ENCODE measurements around the gene FAM186B.

FAM186B gene

DNA sequence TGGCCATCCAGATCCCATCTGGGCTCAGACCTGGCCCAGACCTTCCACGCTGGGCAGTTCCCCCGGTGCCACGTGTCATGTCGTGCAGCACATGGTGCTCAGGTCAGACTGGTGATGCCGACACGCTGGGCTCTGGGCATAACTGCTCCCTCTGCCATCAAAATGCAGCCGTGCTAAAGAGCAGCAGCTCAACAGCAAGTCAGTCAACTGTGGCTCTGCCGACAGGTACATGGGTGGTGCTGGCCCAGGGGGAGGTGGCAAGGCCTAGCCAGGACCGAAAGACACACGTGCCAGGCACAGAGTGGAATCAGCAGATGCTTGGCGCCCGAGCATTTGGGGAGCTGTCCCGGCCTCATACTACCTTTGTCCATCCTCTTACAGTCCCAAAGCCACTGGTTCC, 39.1 kb downstream of the FAM186B start:
- DNase-seq: no peak

DNA sequence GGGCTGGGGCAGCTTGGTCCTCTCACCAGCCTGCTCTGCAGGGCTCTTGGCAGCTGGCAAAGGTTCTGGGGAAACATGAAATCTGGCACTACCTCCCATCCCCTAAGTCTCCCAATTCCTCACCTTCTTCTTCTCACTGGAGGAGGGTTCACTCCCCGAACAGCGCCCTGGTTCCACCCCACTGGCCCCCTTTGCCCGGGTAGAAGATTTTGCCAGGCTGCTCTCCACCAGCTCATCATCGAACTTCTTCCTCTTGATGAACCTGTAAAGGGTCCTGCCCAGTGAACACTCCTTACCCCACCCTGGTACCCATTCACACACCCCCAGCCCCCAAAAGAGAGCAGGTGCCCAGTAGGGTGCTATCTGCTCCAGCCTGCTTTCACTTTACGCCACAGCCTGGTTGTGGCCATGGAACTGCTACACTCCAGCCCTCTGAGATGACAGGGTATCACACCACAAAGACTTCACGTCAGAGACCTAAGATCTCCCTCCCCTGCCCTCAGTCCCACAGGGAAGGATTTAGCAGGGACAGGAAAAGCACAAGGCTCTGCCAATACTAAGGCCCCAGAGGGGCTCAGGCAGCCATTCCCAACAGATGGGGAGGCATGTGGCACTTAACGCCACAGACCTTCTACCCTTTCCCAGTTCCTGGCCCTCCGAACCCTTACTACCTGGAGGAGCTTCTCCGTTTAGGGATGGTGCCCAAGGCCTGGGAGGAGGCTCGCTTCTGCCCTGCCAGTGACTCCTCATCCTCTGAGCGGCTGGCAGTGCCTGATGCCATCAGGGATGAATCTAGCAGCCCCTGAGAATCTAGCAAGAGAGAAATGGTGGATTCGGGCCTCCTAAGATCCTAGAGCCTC, 39.8 kb downstream of the FAM186B start:
- no peak for DNase-seq

DNA sequence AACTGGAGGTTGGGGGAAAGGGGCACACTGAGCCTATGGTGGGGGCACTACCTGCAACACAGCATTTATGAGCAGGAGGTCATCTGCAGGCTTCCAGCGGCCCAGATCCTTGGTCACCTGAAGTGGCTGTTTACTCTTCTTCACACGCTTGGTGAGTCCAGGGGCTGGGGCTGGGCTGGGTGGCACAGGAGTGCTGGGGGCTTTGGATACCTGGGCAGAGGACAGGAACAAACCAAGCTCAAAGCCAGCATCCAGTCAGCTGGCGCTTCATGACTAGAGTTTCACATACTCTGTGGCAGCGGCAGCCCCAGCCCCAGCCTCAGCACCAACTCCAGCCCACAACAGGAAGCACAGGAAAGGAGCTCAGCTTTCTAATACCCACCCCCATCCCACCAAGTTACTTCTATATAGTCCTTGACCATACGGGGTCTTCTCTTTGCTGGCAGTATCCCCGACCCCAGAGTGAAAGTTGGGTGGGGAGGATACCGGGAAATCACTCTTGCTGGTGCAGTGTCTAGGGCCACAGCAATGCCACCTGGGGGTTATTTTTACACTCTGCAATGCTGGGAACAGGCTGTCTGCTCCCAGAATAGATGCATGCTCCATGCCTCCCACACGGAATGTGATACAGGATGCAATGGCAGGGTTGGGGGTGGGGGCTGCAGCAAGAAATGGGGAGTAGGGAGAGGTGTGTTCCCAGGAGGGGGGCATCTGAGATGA, 40.6 kb downstream of the FAM186B start:
- DNase-seq: no peak

DNA sequence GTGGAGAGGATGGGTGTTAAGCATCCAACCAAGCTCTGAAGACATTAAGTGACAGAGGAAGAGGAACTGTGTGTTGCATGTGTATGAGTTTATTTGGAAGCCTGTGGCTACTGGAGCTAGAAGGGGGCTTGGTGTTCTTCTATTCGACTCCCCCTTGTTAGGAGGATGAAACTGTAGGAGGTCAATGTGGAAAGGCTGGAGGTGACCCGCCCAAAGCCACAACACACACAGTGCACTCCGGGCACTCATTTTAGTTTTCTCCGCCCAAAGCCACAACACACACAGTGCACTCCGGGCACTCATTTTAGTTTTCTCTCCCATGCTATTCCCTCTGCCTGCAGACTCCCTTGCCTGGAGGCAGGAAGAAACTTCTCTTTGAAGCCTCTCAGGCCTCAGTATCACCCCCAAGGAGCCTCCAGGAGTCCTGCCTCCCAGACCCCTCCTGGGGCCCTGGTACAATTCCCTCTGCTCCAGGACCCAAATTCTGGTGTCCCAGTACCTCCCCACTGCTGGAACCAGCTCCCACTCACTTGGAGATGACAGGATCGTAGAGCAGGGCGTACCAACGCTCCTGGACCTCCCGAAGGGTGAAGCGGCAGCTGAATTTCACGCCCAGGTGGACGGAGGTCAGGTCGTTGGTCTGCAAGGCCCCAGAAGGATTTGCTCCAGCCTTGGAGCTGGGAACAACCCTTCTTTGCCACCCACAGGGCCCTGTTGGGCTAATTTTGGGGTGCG, 41.3 kb downstream of the FAM186B start:
- peak; percentile 57 for DNase-seq

DNA sequence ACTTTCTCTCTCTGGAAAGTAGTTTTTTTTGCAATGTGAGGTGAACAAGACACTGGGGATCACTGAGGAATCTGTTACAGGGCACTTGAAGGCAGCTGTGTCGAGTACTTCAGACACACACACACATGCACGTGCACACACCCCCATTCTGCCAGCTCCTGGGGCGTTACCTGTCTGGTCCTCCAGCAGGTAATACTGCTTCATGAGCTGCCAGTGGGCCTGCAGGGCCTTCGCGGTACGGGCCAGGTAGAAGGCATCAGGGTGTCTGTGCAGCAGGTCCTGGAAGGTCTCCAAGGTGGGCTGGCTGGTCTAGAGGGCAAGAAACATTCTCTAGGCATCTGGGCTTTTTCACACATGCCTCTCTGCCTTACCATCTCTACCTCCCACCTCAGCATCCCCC, 42.6 kb downstream of the FAM186B start:
- DNase-seq: no peak

DNA sequence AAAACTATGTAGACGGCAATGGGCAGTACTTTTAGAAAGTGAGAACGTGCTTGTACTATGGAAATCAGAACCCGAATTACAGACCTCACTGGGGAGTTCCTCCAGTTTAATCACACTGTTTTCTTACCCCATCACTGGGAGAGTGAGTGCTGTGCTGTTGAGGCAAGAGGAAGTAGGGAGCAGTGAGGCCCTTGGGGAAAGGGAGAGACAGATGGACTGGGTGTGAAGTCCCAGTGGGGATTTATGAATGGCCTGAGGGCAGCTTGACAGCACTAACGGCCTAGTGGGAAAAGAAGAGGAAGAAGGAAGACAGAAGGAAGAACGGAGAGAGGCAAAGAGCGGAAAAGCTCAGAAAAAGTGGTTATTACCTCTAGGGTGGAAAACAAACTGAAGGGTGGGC, 43.2 kb downstream of the FAM186B start:
- no peak for DNase-seq

DNA sequence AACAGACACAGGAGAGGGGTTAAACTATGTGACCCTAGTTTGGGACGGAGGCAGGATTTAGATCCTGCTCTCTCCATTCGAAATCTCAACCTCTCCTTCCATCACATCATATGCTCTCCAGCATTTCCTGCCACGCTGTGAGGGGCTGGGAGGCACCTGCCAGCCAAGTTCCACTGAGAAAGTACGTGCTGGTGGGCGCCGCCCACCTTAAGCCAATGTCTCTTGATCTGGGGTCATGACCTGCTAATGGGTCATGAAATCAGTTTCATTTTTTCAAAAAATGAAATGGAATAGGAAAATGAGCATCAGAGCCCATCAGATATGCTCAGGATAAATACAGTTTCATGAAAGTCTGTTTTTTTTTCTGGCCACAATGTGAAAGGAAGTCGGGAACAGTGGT, 44.7 kb downstream of the FAM186B start:
- DNase-seq: no peak

DNA sequence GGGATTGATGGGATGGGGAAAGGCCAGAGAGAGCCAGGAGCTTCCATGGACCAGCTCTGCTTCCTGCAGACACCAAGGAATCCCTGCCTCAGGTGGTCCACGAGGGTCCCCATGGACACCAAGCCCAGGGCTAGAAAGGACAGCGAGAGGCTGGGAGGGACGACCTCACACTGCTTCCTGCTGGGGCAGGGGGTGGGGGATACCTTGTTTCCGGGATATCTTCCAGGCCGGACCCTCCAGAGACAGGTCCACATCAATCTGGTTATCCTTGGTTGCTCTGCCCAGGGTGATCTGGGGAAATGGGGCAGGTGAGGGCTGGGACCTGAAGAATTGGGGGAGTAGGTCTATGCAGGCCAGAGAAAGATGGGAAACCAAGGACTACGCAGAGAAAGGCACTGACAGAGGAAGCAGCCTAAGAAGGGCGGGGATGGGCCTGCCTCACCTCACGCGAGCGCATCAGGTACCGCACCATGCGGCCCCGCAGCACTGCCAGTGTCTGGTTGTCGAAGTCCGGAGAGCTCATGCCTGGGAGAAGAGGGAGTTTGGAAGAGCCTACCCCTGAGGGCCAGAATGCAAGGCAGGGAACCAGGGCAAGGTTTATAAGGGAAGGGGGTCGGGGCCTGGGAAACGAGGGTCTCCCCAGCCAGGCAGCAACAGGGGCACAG, 46.3 kb downstream of the FAM186B start:
- no peak for DNase-seq

DNA sequence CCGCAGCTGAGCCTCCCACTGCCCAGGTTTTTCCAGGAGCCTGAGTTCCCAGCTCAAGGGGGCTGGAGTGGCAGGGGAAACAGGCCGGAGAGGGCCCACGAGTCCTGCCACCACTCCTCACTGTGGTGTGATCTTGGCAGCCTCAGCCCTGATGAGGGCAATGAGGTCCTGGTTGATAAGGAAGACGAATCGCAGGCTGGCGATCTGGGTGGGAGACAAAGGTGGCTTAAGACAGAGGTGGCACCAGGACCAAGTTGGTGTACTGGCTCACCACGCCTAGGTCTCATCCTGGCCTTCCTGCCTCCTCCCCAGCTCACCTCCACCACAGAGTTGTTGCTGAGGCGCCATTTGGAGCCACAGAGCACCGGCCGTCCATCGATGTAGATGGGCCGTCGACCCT, 46.9 kb downstream of the FAM186B start:
- DNase-seq: peak; percentile 44

DNA sequence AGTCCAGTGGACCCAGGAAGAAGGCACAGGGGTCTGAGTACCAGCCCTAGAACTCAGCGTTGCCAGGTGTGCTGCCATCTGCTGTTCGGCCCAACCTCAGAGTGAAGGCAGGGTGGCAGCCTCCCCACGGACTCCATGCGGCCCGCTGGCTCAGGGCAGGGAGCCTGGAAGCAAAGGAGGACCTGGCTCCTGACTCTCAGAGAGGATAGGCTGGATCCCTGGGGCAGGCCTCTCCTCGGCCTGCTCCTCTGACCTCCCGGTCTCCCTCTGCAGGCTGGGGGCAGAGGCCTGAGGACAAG, 47.6 kb downstream of the FAM186B start:
- DNase-seq: no peak

DNA sequence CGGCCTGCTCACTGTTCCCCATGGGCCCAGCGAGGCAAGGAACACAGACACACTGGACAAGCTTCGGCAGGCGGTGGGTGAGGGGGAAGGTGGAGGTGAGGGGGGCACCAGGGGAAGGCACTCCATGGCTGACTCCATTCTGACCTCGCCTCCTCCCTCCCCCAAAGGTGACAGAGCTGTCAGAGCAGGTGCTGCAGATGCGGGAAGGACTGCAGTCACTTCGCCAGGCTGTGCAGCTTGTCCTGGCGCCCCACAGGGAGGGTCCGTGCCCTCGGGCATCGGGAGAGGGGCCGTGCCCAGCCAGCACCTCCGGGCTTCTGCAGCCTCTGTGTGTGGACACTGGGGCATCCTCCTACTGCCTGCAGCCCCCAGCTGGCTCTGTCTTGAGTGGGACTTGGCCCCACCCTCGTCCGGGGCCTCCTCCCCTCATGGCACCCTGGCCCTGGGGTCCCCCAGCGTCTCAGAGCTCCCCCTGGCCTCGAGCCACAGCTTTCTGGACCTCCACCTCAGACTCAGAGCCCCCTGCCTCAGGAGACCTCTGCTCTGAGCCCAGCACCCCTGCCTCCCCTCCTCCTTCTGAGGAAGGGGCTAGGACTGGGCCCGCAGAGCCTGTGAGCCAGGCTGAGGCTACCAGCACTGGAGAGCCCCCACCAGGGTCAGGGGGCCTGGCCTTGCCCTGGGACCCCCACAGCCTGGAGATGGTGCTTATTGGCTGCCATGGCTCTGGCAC, 48.1 kb downstream of the FAM186B start:
- no peak for DNase-seq

DNA sequence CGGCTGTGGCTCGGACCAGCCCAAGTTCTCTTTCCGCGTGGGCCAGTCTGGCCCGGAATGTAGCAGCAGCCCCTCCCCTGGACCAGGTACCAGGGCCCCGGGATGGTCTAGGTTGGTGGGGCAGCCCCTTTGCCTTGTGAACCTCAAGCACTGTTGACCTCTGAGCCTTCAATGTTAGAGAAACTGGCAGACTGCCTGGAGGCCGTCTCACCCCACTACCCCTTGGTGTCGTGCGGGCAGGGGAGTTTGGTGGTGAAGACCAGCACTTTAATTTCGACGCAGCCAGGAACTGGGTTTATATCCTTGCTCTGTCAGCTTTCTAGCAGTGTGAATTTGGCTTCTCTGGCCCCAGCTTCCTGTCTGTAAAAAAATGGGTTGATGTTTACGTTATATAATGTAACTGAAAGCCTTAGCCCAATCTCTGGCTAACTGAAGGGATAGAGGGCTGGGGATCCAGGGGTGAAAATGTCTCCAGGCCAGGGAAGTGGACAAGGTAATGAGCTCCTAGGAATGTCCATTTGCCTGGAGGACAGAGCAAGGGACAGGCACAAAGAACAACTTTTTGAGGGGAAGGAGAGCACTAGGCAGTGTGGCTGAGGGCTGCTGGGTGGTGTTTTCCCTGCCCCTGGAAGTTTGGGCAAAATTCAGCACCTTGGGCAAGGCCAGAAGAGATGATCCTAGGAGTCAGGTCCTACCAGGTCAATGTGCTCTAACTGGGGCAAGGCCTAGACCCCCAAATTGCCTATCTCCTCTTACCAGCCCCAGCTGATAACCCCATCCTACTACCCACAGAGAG, 48.9 kb downstream of the FAM186B start:
- DNase-seq: no peak

DNA sequence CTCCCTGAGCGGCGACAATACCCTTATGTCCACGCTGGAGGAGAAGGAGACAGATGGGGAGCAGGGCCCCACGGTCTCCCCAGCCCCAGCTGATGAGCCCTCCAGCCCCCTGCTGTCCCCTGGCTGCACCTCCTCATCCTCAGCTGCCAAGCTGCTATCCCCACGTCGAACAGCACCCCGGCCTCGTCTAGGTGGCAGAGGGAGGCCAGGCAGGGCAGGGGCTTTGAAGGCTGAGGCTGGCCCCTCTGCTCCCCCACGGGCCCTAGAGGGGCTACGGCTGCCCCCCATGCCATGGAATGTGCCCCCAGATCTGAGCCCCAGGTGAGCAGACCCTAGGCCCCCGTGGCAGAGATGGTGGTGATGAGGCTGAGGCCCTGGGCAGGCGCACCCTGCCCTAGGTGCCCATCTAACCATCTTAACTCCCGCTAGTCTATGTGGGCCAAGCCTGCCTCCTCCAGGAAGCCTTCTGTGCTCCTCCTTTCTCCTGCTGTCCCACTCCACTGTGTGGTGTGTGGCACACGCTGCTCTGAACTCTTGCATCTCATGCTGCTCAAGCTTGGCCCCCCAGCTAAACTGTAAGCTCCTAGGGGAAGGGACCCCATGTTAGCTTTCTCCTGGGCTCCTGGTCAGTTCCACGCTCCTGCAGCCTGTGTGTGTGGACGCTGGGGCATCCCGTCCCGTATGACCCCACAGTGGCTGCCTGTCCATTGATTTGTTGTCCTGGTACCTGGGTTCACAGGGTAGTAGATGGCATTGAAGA, 49.6 kb downstream of the FAM186B start:
- no peak for DNase-seq

DNA sequence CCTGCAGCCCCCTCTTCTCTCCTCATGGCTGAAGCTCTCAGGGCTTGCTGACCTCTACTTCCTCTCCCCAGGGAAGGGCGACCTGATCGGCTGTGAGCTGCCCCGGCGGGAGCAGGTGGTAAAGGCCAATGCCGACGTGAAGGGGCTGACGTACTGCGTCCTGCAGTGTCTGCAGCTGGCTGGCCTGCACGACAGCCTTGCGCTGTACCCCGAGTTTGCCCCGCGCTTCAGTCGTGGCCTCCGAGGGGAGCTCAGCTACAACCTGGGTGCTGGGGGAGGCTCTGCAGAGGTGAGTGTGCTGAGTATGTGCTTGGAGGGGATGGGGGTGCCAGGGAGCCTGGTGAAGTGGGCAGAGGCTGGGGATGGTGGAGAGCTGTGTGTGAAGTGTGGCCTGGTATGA, 51.2 kb downstream of the FAM186B start:
- no peak for DNase-seq

DNA sequence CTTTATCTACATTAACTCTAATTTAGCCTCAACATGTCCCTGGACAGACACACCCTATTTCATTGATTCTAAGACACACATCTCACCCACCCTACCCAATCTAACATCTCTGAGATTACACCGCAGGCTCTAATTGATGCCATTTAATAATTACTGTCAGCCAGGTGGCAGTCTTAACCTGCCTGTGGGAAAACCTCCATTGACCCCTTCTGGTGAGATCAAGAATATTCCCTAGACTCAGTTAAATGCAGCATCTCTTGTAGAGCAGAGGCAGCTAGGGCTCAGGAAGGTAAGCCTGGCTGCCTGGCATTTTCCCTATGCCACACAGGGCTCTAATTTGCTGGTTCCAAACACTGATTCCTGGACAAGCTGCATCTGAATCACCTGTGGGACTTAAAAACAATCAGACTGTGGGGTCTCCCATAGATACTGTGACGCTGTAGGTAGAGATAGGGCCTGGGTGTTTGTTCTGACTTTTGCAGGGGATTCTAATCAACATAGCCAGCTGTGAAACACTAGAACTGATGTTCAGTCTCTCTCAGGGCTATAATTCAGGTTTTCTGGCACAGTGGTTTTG, 51.8 kb downstream of the FAM186B start:
- peak; percentile 78 for DNase-seq

DNA sequence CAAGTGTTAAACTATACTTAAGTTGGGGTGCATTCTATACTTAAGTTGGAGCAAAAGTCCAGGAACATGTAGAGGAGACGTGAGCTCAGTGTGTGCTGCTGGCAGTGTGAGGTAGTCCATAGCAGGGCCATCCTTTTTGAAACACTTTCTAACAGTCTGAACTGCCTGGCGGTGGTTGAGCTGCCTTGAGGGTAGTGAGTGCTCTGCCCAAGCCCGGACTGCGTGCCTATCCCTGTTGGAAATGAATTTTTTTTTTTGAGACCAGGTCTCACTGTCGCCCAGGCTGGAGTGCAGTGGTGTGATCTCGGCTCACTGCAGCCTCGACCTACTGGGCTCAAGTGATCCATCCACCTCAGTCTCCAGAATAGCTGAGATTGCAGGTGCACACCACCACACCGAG, 52.5 kb downstream of the FAM186B start:
- DNase-seq: no peak

DNA sequence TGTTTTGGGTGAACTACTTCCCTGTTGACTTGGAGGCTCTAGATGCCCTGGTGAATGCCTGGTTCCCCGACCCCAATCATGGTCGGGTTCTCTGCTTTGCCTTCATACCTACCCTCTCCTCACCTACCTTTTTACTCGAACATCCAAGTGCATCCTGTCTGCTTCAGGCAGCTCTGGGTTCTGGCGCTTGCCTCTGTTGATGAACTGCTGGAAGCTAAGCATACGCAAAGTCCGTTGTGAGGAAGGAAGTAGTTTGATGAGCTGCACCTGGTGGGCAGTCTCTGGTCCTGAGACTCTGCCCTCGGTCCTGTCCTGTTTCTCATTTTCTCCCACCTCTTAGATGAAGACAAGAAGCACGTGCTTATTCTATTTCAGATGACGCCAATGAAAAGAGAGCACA, 53.0 kb downstream of the FAM186B start:
- no peak for DNase-seq

DNA sequence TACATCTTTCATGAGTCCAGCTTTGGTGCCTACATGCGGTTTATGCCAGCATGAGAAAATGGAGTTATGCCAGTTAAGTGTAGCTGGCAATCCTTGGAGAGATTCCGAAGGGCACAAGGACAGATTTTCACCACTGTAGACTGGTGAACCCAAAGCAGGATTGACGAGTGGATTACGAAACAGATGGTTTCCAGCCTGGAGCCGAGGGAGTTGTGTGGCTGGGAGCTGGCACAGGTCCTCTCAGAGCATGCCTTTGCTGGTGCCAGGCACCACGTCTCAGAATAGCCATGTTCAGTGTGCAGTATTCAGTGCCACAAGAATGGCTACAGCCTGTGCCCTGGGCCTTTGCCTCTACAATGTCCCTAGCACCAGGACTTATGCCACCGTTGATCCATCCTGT, 53.4 kb downstream of the FAM186B start:
- DNase-seq: no peak

DNA sequence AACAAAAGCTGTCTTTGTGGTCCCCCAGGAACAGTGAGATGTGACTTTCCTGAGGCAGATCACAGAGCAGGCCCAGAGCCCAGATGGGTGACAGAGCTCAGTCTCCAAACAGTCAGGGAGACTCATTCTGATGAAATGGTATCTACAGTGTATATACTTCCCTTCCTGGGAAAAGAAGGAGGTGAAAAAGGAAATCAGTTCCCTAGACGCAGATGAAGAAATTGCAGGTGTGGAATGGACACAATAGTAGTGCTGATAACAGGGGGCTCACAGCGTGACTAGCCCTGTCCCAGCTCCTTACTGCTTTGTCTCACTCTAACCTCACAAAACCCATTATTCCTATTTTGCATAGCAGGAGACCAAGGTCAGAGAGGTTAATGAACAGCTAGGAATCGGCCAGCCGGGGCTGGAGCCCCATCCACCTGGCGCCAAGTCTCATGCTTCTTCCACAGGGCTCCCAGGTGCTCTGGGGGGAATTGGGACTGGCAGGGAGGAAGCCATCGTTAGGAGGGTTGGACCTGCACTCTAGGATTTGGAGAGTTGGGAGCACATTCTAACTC, 54.7 kb downstream of the FAM186B start:
- DNase-seq: no peak
